Keratinocyte (primary cell): ENCODE data around the gene KMT2B.

ENCODE experiments used
- CTCF ChIP-seq, 3 experiments: IDR thresholded peaks in 1 of 3; conservative IDR thresholded peaks in 1 of 3; optimal IDR thresholded peaks in 1 of 3; 2 replicates in 2 of 3; 3 replicates in 1 of 3; pipeline versions ENCODE3 to v1.5.1; 2011; ENCODE audit warnings: low read length in 3 of 3, mild to moderate bottlenecking in 3 of 3, moderate library complexity in 2 of 3, control low read depth in 1 of 3, inconsistent platforms in 1 of 3; ENCODE audit not compliant: insufficient read depth in 2 of 3; ENCODE audit errors: extremely low read depth in 1 of 3
- EZH2 ChIP-seq: IDR thresholded peaks from one replicate; pipeline ENCODE4 v1.6.1; 2012; ENCODE audit warnings: inconsistent platforms, mild to moderate bottlenecking, low read length, moderate library complexity

DNA sequence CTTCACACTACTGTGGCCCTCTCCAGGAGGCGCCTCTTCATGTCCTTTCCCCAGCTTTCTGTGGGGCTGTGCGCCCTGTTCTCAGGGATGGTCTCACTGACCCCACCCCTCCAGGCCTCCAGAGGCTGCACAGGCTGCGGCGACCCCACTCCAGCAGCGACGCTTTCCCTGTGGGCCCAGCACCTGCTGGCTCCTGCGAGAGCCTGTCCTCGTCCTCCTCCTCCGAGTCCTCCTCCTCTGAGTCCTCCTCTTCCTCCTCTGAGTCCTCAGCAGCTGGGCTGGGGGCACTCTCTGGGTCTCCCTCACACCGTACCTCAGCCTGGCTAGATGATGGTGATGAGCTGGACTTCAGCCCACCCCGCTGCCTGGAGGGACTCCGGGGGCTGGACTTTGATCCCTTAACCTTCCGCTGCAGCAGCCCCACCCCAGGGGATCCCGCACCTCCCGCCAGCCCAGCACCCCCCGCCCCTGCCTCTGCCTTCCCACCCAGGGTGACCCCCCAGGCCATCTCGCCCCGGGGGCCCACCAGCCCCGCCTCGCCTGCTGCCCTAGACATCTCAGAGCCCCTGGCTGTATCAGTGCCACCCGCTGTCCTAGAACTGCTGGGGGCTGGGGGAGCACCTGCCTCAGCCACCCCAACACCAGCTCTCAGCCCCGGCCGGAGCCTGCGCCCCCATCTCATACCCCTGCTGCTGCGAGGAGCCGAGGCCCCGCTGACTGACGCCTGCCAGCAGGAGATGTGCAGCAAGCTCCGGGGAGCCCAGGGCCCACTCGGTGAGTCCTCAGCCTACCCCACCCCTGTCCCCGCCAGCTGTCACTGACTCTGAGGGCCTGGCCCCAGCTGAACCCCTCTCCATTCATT is 68.7 kb downstream of the KMT2B start:
- TF ChIP-seq CTCF (optimal IDR thresholded peaks at IDR 0.05 in 1 of 3, IDR thresholded peaks at IDR 0.05 in 1 of 3, conservative IDR thresholded peaks at IDR 0.05 in 1 of 3; ENCODE audit: extremely low read depth in 1 of 3, insufficient read depth in 2 of 3, low read length in 3 of 3): no peak
- TF ChIP-seq EZH2: no peak
